ENCODE measurements around the gene TBC1D24. TPM values are rescaled to one million over a fixed set of nuclear protein-coding genes. Genes with fewer than 3 reads are reported as not detected.

Gene TBC1D24
- total and polyA plus RNA-seq, 7 experiments from 2014 or later: 1.7 to 13.5 (median 9.2) TPM

DNA sequence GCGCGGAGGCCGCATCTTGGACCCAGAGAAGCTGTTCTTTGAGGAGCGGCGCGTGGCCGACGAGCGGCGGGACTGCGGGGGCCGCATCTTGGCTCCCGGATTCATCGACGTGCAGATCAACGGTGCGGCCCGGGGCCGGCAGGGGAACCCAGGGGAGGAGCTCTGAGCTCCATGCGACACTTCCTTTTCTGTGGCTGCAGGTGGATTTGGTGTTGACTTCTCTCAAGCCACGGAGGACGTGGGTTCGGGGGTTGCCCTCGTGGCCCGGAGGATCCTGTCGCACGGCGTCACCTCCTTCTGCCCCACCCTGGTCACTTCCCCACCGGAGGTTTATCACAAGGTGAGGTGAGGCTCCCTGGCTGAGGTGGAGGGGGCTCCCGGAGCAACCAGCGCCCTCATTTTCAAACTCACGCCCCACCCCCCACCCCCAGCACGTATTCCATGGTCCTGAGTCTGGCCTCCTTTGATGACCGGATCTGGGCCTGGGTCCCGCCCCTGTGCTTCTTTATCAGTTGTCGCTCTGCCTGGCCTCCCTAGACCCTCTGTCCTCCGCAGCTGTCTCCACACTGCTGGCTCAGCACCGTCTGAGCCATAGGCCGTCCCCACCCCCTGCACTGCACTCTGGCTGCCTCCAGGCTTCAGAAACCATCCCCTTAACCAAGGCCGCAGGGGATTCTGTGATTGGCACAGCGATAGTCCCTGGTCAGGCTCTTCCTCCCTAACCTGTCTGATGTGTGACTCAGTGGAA, 46.0 kb downstream of the TBC1D24 start:
- peaks cover 22 to 44% of the 10 kb centered on the region in 2 donors for H3K4me1 ChIP-seq (ENCODE audit: control insufficient read depth in 2 of 2, insufficient read depth in 2 of 2, low read length in 2 of 2)
- intact Hi-C loops (cut with micrococcal nuclease): loop anchor here (1.0 kb wide), 3 partner anchors 11 to 47 kb away; no protein-coding TSS in a partner anchor
- peaks cover 0 to 10% (median 9%) of the 10 kb centered on the region in 5 donors for H3K36me3 Mint-ChIP-seq
- H3K27me3 Mint-ChIP-seq: no peaks in the 10 kb centered on the region
- ChIA-PET CTCF (interaction anchor here (0.7 to 1.0 kb wide), 2 partner anchors 8 to 10 kb away, joined by 3 read pairs; partner anchors contain the start of gene CEMP1), POLR2A (interaction anchor here (0.7 to 2.8 kb wide), 16 partner anchors 8 to 556 kb away, joined by 3 to 89 read pairs (median 4); partner anchors contain the start of genes CEMP1, ECI1, ELOB and MLST8)
- peak overlapping the region; percentile 81 to 95 (median 90) for H3K4me3 Mint-ChIP-seq
- H3K4me1 Mint-ChIP-seq: peaks cover 33 to 69% (median 51%) of the 10 kb centered on the region in 7 donors
- peak overlapping the region; percentile 79 for H3K27ac ChIP-seq (ENCODE audit: low read depth, low read length)
- peak overlapping the region; percentile 55 for H3K4me3 ChIP-seq (ENCODE audit: low read length)
- ATAC-seq (peak; percentile 78), DNase-seq (peak; percentile 52 to 88 (median 82))
- H3K9me3 Mint-ChIP-seq: peaks cover 0 to 9% (median 0%) of the 10 kb centered on the region in 11 donors
- peaks cover 9 to 38% (median 14%) of the 10 kb centered on the region in 3 experiments for H3K36me3 ChIP-seq (ENCODE audit: control insufficient read depth in 2 of 3, insufficient read depth in 3 of 3, low read length in 3 of 3)
- no peaks in the 10 kb centered on the region for H3K9me3 ChIP-seq (ENCODE audit: control insufficient read depth in 2 of 3, low read length in 3 of 3)
- H3K27ac Mint-ChIP-seq: peak overlapping the region; percentile 81 to 98 (median 96)
- H3K27me3 ChIP-seq (ENCODE audit: control insufficient read depth in 2 of 2, insufficient read depth in 2 of 2, low read length in 2 of 2): no peaks in the 10 kb centered on the region

- Histone ChIP-seq H3K27me3 (ENCODE audit: control insufficient read depth in 2 of 2, insufficient read depth in 2 of 2, low read length in 2 of 2) (no peaks in the 10 kb centered on the region), H3K27ac (ENCODE audit: low read depth, low read length) (no peak overlapping the region), H3K36me3 (ENCODE audit: control insufficient read depth in 2 of 3, insufficient read depth in 3 of 3, low read length in 3 of 3) (peaks cover 9 to 60% (median 14%) of the 10 kb centered on the region in 3 experiments), H3K4me3 (ENCODE audit: low read length) (no peak overlapping the region), H3K4me1 (ENCODE audit: control insufficient read depth in 2 of 2, insufficient read depth in 2 of 2, low read length in 2 of 2) (peaks cover 7 to 16% of the 10 kb centered on the region in 2 donors), H3K9me3 (ENCODE audit: control insufficient read depth in 2 of 3, low read length in 3 of 3) (no peaks in the 10 kb centered on the region)
- H3K27me3 Mint-ChIP-seq: no peaks in the 10 kb centered on the region
- DNase-seq: no peak
- intact Hi-C loops (cut with micrococcal nuclease): no loop called here
- CTCF ChIA-PET: no interaction called here
- peak overlapping the region in 1 of 10 donors; percentile 17 for H3K4me3 Mint-ChIP-seq
- peaks cover 0 to 10% (median 5%) of the 10 kb centered on the region in 5 donors for H3K36me3 Mint-ChIP-seq
- H3K4me1 Mint-ChIP-seq: peaks cover 16 to 41% (median 27%) of the 10 kb centered on the region in 7 donors
- ATAC-seq: no peak
- peak overlapping the region in 4 of 9 donors; percentile 49 to 80 (median 63) for H3K27ac Mint-ChIP-seq
- H3K9me3 Mint-ChIP-seq: peaks cover 0 to 9% (median 0%) of the 10 kb centered on the region in 11 donors
- POLR2A ChIA-PET: interaction anchor here (2.1 kb wide), 1 partner anchor 8 kb away, joined by 10 read pairs; the partner anchor contains the start of gene CEMP1
These were observed 48.9 kb downstream of the TBC1D24 start for GRCh38 chr16:2523801-2524231.

DNA sequence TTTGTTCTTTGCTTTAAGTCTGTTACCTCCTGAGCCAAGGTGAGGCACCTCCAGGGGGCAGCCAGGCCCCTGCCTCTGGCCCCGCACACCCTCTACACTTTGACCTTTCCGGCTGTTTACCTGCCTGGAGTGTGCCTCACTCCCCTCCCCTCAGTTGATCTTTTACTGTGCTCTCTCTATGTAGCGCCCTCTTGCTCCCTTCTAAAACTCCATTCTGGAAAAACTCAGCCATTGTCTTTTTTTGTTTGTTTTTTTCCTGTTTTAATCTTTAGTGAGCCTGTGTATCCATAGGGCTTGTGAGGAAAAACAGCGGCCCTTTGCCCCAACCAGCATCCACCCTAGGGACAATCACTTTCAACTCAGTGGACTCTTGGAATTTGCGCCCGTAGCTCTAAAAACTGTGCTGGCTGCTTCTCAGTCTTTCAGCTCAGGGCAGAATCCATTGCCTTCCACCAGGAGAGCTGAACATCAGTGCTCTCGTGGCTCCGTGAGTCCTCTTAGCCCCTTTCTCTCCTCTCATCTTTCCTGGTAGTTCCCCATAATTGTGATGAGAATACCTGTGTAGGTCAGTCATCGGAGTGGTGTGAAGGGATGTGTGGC, 49.5 kb downstream of the TBC1D24 start:
- POLR2A ChIA-PET: no interaction called here
- H3K4me3 Mint-ChIP-seq: peak overlapping the region in 2 of 10 donors; percentile 9 to 10
- H3K27me3 Mint-ChIP-seq: no peaks in the 10 kb centered on the region
- peaks cover 11 to 34% (median 26%) of the 10 kb centered on the region in 7 donors for H3K4me1 Mint-ChIP-seq
- H3K4me3 ChIP-seq (ENCODE audit: low read length): no peak overlapping the region
- no peak for ATAC-seq
- peaks cover 7 to 10% of the 10 kb centered on the region in 2 donors for H3K4me1 ChIP-seq (ENCODE audit: control insufficient read depth in 2 of 2, insufficient read depth in 2 of 2, low read length in 2 of 2)
- CTCF ChIA-PET: no interaction called here
- no peak overlapping the region for H3K27ac ChIP-seq (ENCODE audit: low read depth, low read length)
- peak in 1 of 9 donors; percentile 6 for DNase-seq
- peak overlapping the region in 7 of 9 donors; percentile 15 to 83 (median 62) for H3K27ac Mint-ChIP-seq
- intact Hi-C loops (cut with micrococcal nuclease): no loop called here
- no peaks in the 10 kb centered on the region for H3K9me3 ChIP-seq (ENCODE audit: control insufficient read depth in 2 of 3, low read length in 3 of 3)
- H3K36me3 ChIP-seq (ENCODE audit: control insufficient read depth in 2 of 3, insufficient read depth in 3 of 3, low read length in 3 of 3): peaks cover 9 to 62% (median 10%) of the 10 kb centered on the region in 3 experiments
- peaks cover 0 to 9% (median 0%) of the 10 kb centered on the region in 11 donors for H3K9me3 Mint-ChIP-seq
- H3K36me3 Mint-ChIP-seq: peaks cover 0 to 10% (median 5%) of the 10 kb centered on the region in 5 donors
- no peaks in the 10 kb centered on the region for H3K27me3 ChIP-seq (ENCODE audit: control insufficient read depth in 2 of 2, insufficient read depth in 2 of 2, low read length in 2 of 2)

GRCh38 chr16:2526135-2526534, 51.2 kb downstream of the TBC1D24 start:
- Mint-ChIP-seq H3K4me1 (peaks cover 4 to 27% (median 18%) of the 10 kb centered on the region in 7 donors), H3K36me3 (peaks cover 0 to 10% (median 4%) of the 10 kb centered on the region in 5 donors), H3K9me3 (peaks cover 0 to 2% (median 0%) of the 10 kb centered on the region in 11 donors), H3K4me3 (no peak overlapping the region), H3K27me3 (no peaks in the 10 kb centered on the region), H3K27ac (peak overlapping the region in 1 of 9 donors; percentile 54)
- ChIA-PET CTCF (no interaction called here), POLR2A (interaction anchor here (1.2 to 1.3 kb wide), 2 partner anchors 10 to 12 kb away, joined by 3 to 4 read pairs; partner anchors contain the start of gene ATP6V0C)
- ATAC-seq: no peak
- Histone ChIP-seq H3K4me1 (ENCODE audit: control insufficient read depth in 2 of 2, insufficient read depth in 2 of 2, low read length in 2 of 2) (peaks cover 4 to 6% of the 10 kb centered on the region in 2 donors), H3K9me3 (ENCODE audit: control insufficient read depth in 2 of 3, low read length in 3 of 3) (no peaks in the 10 kb centered on the region), H3K36me3 (ENCODE audit: control insufficient read depth in 2 of 3, insufficient read depth in 3 of 3, low read length in 3 of 3) (peaks cover 8 to 64% (median 9%) of the 10 kb centered on the region in 3 experiments), H3K27ac (ENCODE audit: low read depth, low read length) (no peak overlapping the region), H3K4me3 (ENCODE audit: low read length) (no peak overlapping the region), H3K27me3 (ENCODE audit: control insufficient read depth in 2 of 2, insufficient read depth in 2 of 2, low read length in 2 of 2) (no peaks in the 10 kb centered on the region)
- intact Hi-C loops (cut with micrococcal nuclease): no loop called here
- DNase-seq: no peak

DNA sequence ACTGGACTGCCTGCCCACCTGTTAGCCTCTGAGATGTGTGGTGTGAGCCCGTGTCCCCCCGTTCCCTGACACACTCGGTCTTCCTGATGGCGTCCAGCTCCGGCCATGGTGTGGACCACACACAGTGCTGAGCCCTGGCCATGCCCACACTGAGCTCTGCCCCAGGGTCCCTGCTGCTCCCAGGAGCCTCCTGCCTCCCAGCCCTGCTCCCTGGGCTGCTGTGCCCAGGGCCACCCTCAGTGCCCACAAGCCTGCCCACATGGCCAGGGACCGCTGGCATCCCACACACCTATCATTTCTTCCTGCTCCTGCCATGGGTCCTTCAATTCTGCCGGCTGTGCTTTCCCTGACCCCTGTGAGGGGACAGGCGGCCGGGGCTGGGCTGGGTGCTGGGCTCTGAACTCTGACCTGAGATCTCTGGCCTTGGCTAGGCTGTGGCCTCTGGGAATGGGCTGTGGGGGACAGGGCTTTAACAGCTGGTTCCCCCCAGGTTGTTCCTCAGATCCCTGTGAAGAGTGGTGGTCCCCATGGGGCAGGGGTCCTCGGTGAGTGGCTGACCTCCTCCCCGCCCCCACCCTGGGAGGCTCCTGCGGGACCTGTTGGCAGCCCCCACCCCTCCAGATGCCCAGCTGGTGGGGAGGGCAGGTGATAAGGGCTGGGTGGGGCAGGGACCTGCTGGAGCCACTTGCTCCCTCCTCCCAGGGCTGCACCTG, 52.3 kb downstream of the TBC1D24 start:
- peaks cover 5 to 6% of the 10 kb centered on the region in 2 donors for H3K4me1 ChIP-seq (ENCODE audit: control insufficient read depth in 2 of 2, insufficient read depth in 2 of 2, low read length in 2 of 2)
- ATAC-seq (no peak), DNase-seq (peak in 1 of 9 donors; percentile 8)
- no peaks in the 10 kb centered on the region for H3K9me3 ChIP-seq (ENCODE audit: control insufficient read depth in 2 of 3, low read length in 3 of 3)
- intact Hi-C loops (cut with micrococcal nuclease): no loop called here
- no peak overlapping the region for H3K4me3 ChIP-seq (ENCODE audit: low read length)
- no peak overlapping the region for H3K27ac ChIP-seq (ENCODE audit: low read depth, low read length)
- CTCF ChIA-PET: no interaction called here
- Mint-ChIP-seq H3K9me3 (peaks cover 0 to 1% (median 0%) of the 10 kb centered on the region in 11 donors), H3K27ac (no peak overlapping the region), H3K4me1 (peaks cover 0 to 28% (median 16%) of the 10 kb centered on the region in 7 donors), H3K4me3 (peak overlapping the region in 1 of 10 donors; percentile 19), H3K27me3 (no peaks in the 10 kb centered on the region), H3K36me3 (peaks cover 0 to 10% (median 4%) of the 10 kb centered on the region in 5 donors)
- no peaks in the 10 kb centered on the region for H3K27me3 ChIP-seq (ENCODE audit: control insufficient read depth in 2 of 2, insufficient read depth in 2 of 2, low read length in 2 of 2)
- peaks cover 8 to 60% (median 9%) of the 10 kb centered on the region in 3 experiments for H3K36me3 ChIP-seq (ENCODE audit: control insufficient read depth in 2 of 3, insufficient read depth in 3 of 3, low read length in 3 of 3)
- POLR2A ChIA-PET: interaction anchor here (0.8 to 1.3 kb wide), 3 partner anchors 9 to 13 kb away, joined by 3 to 4 read pairs (median 3); partner anchors contain the start of gene ATP6V0C

GRCh38 chr16:2527784-2528100, 52.8 kb downstream of the TBC1D24 start:
- ATAC-seq (no peak), DNase-seq (peak in 1 of 9 donors; percentile 5)
- H3K36me3 Mint-ChIP-seq: peaks cover 0 to 10% (median 4%) of the 10 kb centered on the region in 5 donors
- no peak overlapping the region for H3K27ac Mint-ChIP-seq
- H3K9me3 ChIP-seq (ENCODE audit: control insufficient read depth in 2 of 3, low read length in 3 of 3): no peaks in the 10 kb centered on the region
- H3K4me1 ChIP-seq (ENCODE audit: control insufficient read depth in 2 of 2, insufficient read depth in 2 of 2, low read length in 2 of 2): peaks cover 5 to 6% of the 10 kb centered on the region in 2 donors
- H3K36me3 ChIP-seq (ENCODE audit: control insufficient read depth in 2 of 3, insufficient read depth in 3 of 3, low read length in 3 of 3): peaks cover 8 to 60% (median 9%) of the 10 kb centered on the region in 3 experiments
- no peaks in the 10 kb centered on the region for H3K27me3 Mint-ChIP-seq
- H3K27me3 ChIP-seq (ENCODE audit: control insufficient read depth in 2 of 2, insufficient read depth in 2 of 2, low read length in 2 of 2): no peaks in the 10 kb centered on the region
- CTCF ChIA-PET: no interaction called here
- peaks cover 0 to 2% (median 0%) of the 10 kb centered on the region in 11 donors for H3K9me3 Mint-ChIP-seq
- H3K27ac ChIP-seq (ENCODE audit: low read depth, low read length): no peak overlapping the region
- H3K4me1 Mint-ChIP-seq: peaks cover 0 to 30% (median 19%) of the 10 kb centered on the region in 7 donors
- H3K4me3 Mint-ChIP-seq: no peak overlapping the region
- POLR2A ChIA-PET: no interaction called here
- H3K4me3 ChIP-seq (ENCODE audit: low read length): no peak overlapping the region
- intact Hi-C loops (cut with micrococcal nuclease): no loop called here
